GM12873 (cell line): ENCODE results near the gene GPBAR1.

ENCODE experiments used
- TF ChIP-seq, protein P1 (sequence below): IDR thresholded peaks from 2 replicates; pipeline ENCODE4 v1.5.1; 2012; ENCODE audit warnings: low read depth, mild to moderate bottlenecking, moderate library complexity, low read length, control low read depth; ENCODE audit not compliant: insufficient read depth; ENCODE audit errors: missing control alignments

Gene GPBAR1

GRCh38 chr2:218262631-218263586 lies 2.1 kb downstream of the GPBAR1 start:
- TF ChIP-seq, protein P1, sequence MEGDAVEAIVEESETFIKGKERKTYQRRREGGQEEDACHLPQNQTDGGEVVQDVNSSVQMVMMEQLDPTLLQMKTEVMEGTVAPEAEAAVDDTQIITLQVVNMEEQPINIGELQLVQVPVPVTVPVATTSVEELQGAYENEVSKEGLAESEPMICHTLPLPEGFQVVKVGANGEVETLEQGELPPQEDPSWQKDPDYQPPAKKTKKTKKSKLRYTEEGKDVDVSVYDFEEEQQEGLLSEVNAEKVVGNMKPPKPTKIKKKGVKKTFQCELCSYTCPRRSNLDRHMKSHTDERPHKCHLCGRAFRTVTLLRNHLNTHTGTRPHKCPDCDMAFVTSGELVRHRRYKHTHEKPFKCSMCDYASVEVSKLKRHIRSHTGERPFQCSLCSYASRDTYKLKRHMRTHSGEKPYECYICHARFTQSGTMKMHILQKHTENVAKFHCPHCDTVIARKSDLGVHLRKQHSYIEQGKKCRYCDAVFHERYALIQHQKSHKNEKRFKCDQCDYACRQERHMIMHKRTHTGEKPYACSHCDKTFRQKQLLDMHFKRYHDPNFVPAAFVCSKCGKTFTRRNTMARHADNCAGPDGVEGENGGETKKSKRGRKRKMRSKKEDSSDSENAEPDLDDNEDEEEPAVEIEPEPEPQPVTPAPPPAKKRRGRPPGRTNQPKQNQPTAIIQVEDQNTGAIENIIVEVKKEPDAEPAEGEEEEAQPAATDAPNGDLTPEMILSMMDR, result no peak

DNA sequence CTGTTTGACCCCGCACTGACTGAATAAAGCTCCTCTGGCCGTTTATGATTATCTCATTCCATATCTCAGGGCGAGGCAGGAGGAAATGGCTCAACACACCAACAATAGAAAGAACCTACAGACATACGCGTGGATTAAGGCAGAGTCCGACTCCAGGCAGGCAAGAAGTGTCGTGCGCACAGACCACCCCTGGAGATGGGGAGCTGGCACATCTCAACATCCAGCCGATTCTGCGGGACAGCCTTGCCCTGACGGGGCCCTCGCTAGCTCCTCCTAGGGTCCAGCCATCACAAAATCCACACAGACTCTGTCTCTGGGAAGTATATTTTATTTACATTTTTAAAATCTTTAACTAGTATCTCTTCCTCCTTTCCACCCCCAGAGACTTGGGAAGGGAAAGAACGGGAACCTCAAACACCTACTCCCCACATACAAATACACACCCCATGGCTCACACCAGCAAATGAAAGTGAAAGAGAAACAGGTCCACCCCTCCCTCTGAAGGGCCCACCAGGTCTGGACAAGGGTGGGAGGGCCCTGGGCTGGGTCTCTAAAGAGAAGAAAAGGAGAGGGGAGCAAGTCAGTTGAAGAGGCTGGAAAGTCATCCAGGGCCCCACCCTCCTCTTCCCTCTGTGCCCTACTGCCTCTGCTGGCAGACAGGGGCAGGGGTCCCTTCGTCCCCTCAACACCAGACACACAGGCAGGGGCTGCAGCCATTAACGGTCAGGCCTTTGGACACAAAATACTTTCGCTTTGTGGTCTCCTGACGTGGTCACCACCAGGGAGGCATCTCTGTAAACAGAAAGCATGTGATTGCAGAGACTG lies 3.2 kb downstream of the GPBAR1 start:
- TF ChIP-seq, protein P1, result peak; percentile 13

- TF ChIP-seq, protein P1, result no peak
These were observed 4.2 kb downstream of the GPBAR1 start for GRCh38 chr2:218264773-218265561.

DNA sequence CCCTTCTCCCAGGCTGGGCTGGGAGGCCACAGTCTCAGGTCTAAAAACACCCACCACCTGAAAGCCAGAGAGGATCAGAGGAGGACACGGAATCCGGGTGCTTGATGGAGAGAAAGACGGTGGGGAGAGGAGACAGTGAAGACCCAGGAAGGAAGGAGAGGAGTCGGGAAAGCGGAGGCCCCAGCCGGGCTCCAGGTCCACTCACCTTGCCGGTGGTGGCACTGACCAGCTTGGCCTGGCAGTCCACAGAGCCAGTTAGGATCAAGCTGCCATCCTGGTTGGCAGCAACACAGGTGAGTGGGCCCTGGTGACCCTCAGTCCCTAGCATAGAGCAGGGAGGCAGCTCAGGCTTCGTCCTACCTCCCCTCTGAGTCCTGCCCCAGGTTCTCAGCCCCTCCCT lies 4.8 kb downstream of the GPBAR1 start:
- TF ChIP-seq, protein P1, result no peak

DNA sequence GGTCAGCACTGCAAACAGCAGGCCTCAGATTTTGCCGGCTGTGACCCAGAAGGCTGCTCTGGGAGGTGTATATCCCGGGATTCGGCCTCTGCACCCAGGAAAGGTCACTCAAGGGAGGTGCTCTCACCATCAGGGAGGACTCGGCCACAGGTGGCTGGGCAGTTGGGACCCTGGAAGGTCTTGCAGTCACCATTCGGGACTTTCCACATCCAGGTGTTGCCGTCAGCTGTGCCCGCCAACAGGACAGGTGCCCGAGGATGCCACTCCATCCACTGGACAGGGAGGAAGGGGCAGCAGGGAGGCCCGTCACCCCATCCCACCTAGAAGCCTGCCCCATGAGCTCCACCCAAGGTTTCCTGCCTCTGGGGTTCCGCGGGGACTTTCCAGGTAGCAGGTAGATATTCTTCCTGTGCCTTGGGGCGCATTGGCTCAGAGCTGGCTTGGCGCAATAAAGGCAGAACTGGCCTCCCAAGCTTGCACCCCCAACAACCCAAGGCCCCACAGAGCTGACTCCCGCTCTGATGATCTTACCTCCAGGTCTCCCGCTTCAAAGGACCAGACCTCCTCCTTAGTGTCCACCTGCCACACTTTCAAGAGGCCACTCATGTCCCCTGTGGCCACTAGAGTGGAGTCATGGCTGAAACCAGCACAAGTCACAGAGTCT lies 5.6 kb downstream of the GPBAR1 start:
- TF ChIP-seq, protein P1, result no peak

DNA sequence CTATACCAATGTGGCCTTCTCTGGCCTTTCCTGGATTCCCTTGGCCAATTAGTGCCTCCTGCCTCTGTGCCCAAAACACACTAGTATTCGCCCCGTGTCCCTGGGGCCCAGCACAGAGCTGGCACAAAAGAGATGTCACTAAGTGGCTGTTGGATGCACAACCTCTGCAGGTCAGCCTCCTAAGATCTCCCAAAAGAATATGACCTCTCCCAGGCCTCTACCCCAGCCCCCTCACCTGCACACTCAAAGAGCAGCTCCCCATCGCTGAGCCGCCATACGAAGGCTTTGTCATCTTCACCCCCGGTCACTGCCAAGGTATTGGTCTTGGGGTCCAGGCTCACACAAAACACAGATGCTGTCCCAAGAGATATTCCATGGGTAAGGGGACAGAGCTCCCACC lies 6.4 kb downstream of the GPBAR1 start:
- TF ChIP-seq, protein P1, result no peak
